Subcutaneous adipose tissue (tissue), 4 donors: ENCODE data around the gene PSTK. TPM values are rescaled to one million over a fixed set of nuclear protein-coding genes. Genes with fewer than 3 reads are reported as not detected.

Experiments
- total RNA-seq, 4 donors: library from RNA; depleted of rRNA; stranded (reverse); fragments of >200 nt; gene quantifications; one replicate each; pipeline ENCODE4 v1.1.0, GENCODE V29; 2016
- TF ChIP-seq, protein P1 (sequence below): fragments of 450-650 bp; IDR thresholded peaks from one replicate; pipeline ENCODE4 v1.5.1; 2016; ENCODE audit warnings: low read depth, mild to moderate bottlenecking, control low read depth, antibody characterized with exemption, moderate library complexity

PSTK gene
- total RNA-seq, 4 donors from 2014 or later = 2.4 to 6.2 (median 3.0) TPM

- TF ChIP-seq, protein P1, sequence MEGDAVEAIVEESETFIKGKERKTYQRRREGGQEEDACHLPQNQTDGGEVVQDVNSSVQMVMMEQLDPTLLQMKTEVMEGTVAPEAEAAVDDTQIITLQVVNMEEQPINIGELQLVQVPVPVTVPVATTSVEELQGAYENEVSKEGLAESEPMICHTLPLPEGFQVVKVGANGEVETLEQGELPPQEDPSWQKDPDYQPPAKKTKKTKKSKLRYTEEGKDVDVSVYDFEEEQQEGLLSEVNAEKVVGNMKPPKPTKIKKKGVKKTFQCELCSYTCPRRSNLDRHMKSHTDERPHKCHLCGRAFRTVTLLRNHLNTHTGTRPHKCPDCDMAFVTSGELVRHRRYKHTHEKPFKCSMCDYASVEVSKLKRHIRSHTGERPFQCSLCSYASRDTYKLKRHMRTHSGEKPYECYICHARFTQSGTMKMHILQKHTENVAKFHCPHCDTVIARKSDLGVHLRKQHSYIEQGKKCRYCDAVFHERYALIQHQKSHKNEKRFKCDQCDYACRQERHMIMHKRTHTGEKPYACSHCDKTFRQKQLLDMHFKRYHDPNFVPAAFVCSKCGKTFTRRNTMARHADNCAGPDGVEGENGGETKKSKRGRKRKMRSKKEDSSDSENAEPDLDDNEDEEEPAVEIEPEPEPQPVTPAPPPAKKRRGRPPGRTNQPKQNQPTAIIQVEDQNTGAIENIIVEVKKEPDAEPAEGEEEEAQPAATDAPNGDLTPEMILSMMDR = no peak
These were observed 21.2 kb downstream of the PSTK start for GRCh38 chr10:123001370-123001769.

DNA sequence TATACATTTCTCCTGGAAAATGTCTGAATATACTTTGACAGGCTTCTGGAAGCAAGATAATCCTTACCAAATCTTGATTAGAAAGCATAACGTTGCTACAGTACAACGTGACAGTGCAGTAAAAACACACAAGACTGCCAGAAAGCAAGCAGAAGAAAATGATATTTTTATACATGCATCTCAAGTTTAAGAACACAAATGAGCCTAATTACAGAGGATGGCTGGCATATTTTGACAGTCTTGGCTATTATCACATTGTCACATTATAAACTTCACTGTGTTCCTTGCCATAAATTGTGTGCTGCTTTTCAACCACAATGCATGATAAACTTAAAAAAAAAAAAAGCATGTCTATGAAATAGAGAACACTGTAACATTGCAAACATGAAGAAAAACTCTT lies 24.1 kb downstream of the PSTK start:
- TF ChIP-seq, protein P1 = no peak

DNA sequence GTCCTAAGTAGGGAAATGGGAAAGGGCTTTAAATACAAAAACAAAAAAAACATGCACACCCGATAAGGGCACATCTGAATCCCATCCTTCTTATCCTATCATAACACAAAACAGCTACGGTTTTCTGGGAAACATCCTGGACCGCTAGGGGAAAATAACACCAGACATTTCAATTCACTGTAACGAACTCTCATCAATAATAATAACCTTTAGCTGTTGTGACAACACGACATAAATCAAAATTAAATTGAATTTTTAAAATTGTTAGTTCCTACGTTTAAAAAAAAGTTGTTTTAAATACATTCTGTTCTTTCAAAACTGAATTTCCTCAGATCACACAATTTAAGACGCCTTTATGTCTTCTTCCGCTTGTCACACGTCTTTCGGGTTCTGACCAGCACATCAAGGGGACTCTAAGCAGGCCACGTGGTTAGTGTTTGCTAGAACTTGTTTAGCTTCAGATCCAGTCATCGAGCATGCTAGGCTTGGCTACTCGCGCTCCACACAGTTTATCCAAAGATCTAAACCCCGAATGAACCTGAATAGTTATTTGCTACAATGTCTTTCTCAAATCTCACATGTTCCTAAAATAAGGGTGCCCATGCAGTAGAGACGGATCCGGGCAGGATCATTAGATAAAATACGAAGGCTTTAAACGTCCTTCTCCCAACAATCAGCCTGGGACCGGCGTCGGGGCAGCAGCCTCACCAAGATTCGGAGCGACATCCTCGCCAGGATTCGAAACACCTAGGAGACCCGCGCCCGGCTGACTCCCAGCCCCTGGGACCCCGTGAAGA lies 27.6 kb downstream of the PSTK start:
- TF ChIP-seq, protein P1 = no peak

GRCh38 chr10:123008355-123009104 lies 28.3 kb downstream of the PSTK start, which contains the start of the genes ACADSB and IKZF5:
TSS of gene ACADSB (plus strand) at chr10:123009006. CDS start at chr10:123009030, 24 bp downstream.
TSS of gene IKZF5 (minus strand) at chr10:123008795. CDS start at chr10:122998625, 10,170 bp downstream.
- TF ChIP-seq, protein P1 = no peak

DNA sequence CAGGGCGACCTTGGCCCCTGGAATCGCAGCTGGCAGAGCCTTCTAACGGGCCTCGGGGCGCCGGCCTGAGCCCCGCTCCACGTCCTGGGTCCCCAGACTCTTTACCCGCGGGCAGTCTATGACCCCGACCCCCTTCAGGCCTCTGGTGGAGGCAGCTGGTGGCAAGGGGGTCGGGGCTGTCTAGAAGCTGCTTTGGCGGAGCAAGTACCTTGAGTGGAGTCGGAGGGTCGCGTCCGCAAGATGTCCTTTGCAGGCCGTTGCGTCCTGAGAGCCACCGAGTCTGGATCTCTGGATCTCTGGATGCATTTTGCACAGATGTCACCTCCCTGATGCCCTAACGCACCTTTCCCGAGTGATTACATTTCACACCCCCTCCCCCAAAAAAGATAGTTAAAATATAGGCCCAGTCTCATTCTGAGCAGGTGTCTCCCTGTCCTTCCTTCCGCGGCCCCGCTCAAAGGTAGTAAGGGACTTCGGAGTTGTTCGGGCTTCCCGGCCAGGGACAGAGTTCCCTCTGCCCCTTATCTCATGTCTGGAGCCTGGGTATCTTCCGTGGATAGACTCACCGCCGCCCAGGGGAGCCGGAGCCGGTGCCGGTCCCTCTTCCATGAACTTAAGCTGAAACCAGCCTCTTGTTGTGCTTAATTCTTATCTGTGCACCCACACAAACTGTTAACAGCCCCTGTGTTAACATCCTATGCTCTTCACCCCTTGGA lies 29.1 kb downstream of the PSTK start:
- TF ChIP-seq, protein P1 = no peak

DNA sequence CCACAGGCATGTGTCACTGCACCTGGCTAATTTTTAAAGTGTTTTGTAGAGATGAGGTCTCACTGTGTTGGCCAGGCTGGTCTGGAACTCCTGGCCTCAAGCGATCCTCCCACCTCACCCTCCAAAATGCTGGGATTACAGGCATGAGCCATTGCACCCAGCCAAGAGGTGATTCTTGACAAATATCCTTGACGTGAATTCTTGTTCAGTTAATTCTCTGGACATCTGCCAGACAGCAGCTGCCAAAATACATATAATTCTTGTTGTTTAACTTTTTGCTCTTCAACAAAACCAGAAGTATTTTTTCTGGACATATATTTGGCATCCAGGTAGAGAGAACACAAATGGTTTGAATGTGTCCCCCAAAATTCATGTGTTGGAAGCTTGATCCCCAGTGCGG lies 31.8 kb downstream of the PSTK start:
- TF ChIP-seq, protein P1 = no peak
